Mesenchymal stem cell (in vitro differentiated cells and primary cell): ENCODE measurements around the gene KNSTRN.

Source experiments
- DNase-seq: peaks from one replicate; pipeline ENCODE4 v3.0.0-alpha.2; 2013
- H2AFZ ChIP-seq: one replicate; pipeline ENCODE4 v1.6.1; 2013; ENCODE audit warnings: low read depth, mild to moderate bottlenecking, control low read depth, inconsistent platforms, low read length, moderate library complexity
- H2AK5ac ChIP-seq: 2 replicates; pipeline ENCODE4 v1.6.1; 2013; ENCODE audit warnings: low read length, moderate library complexity, mild to moderate bottlenecking, inconsistent platforms; ENCODE audit not compliant: severe bottlenecking
- H2BK120ac ChIP-seq: one replicate; pipeline ENCODE4 v1.6.1; 2013; ENCODE audit warnings: low read depth, mild to moderate bottlenecking, inconsistent platforms, low read length, moderate library complexity
- H2BK12ac ChIP-seq, 2 experiments: one replicate each; pipeline ENCODE4 v1.6.1; 2013; ENCODE audit warnings: inconsistent platforms in 2 of 2, low read length in 2 of 2, mild to moderate bottlenecking in 2 of 2, moderate library complexity in 2 of 2, control low read depth in 1 of 2
- H2BK15ac ChIP-seq: one replicate; pipeline ENCODE4 v1.6.1; 2013; ENCODE audit warnings: mild to moderate bottlenecking, low read depth, inconsistent platforms; ENCODE audit not compliant: poor library complexity, severe bottlenecking
- H2BK5ac ChIP-seq: 2 replicates; pipeline ENCODE4 v1.6.1; 2013; ENCODE audit warnings: low read depth, mild to moderate bottlenecking, low read length, control low read depth, inconsistent platforms; ENCODE audit not compliant: poor library complexity, severe bottlenecking
- H3K14ac ChIP-seq, 2 experiments: one replicate each; pipeline ENCODE4 v1.6.1; 2013; ENCODE audit warnings: inconsistent platforms in 2 of 2, low read length in 2 of 2, control low read depth in 1 of 2, mild to moderate bottlenecking in 1 of 2, moderate library complexity in 1 of 2
- H3K18ac ChIP-seq, 2 experiments: one replicate each; pipeline ENCODE4 v1.6.1; 2013; ENCODE audit warnings: inconsistent platforms in 2 of 2, low read length in 2 of 2, control low read depth in 1 of 2, low read depth in 1 of 2, mild to moderate bottlenecking in 1 of 2
- H3K23ac ChIP-seq, 2 experiments: one replicate each; pipeline ENCODE4 v1.6.1; 2013; ENCODE audit warnings: inconsistent platforms in 2 of 2, low read length in 2 of 2, mild to moderate bottlenecking in 2 of 2, moderate library complexity in 2 of 2, control low read depth in 1 of 2
- H3K27ac ChIP-seq: 2 replicates; pipeline ENCODE4 v1.5.1; 2013; ENCODE audit warnings: mild to moderate bottlenecking, moderate library complexity, low read length, control low read depth, inconsistent platforms; ENCODE audit not compliant: poor library complexity, severe bottlenecking
- H3K27me3 ChIP-seq, 2 experiments: 2 replicates each; pipeline versions ENCODE4 v1.6.1 to v1.7.0; 2013; ENCODE audit warnings: low read length in 2 of 2, mild to moderate bottlenecking in 2 of 2, moderate library complexity in 2 of 2, control low read depth in 1 of 2, inconsistent platforms in 1 of 2; ENCODE audit not compliant: control insufficient read depth in 1 of 2, insufficient read depth in 1 of 2
- H3K36me3 ChIP-seq, 2 experiments: 2 replicates each; pipeline versions ENCODE4 v1.6.1 to v1.7.0; 2013; ENCODE audit warnings: low read length in 2 of 2, control low read depth in 1 of 2, inconsistent platforms in 1 of 2, low read depth in 1 of 2, mild to moderate bottlenecking in 1 of 2; ENCODE audit not compliant: insufficient read depth in 2 of 2, control insufficient read depth in 1 of 2
- H3K4ac ChIP-seq, 2 experiments: one replicate each; pipeline ENCODE4 v1.6.1; 2013; ENCODE audit warnings: inconsistent platforms in 2 of 2, low read length in 2 of 2, mild to moderate bottlenecking in 2 of 2, moderate library complexity in 2 of 2, control low read depth in 1 of 2, low read depth in 1 of 2
- H3K4me1 ChIP-seq: 2 replicates; pipeline ENCODE4 v1.6.1; 2013; ENCODE audit warnings: low read depth, low read length, control low read depth; ENCODE audit not compliant: control insufficient read depth, insufficient read depth
- H3K4me2 ChIP-seq: 2 replicates; pipeline ENCODE4 v1.6.1; 2013; ENCODE audit warnings: low read length, mild to moderate bottlenecking, inconsistent platforms; ENCODE audit not compliant: poor library complexity, severe bottlenecking
- H3K4me3 ChIP-seq, 2 experiments: 2 replicates each; pipeline versions ENCODE4 v1.5.1 to v1.7.0; 2013; ENCODE audit warnings: low read length in 2 of 2, mild to moderate bottlenecking in 2 of 2, control low read depth in 1 of 2, low read depth in 1 of 2; ENCODE audit not compliant: insufficient read depth in 1 of 2
- H3K79me1 ChIP-seq: replicated peaks from 2 replicates; pipeline ENCODE4 v1.6.1; 2013; ENCODE audit warnings: mild to moderate bottlenecking, control low read depth, low read length, inconsistent platforms; ENCODE audit not compliant: poor library complexity, severe bottlenecking
- H3K9ac ChIP-seq: 2 replicates; pipeline ENCODE4 v1.7.0; 2013; ENCODE audit warnings: mild to moderate bottlenecking, low read length, moderate library complexity
- H3K9me3 ChIP-seq: 2 replicates; pipeline ENCODE4 v1.7.0; 2013; ENCODE audit warnings: mild to moderate bottlenecking, low read length; ENCODE audit not compliant: control insufficient read depth
- H4K8ac ChIP-seq: one replicate; pipeline ENCODE4 v1.6.1; 2013; ENCODE audit warnings: inconsistent platforms, mild to moderate bottlenecking, low read length, moderate library complexity
- H4K91ac ChIP-seq: one replicate; pipeline ENCODE4 v1.6.1; 2013; ENCODE audit warnings: mild to moderate bottlenecking, low read length, inconsistent platforms
- WGBS: methylation state at CpG from one replicate; pipeline ENCODE4 v1.1.7; 2013; ENCODE audit warnings: mixed read lengths; 5-methylcytosine and 5-hydroxymethylcytosine counted together

KNSTRN gene

GRCh38 chr15:40345867-40346578 is 36.5 kb upstream of the KNSTRN start:
- Histone ChIP-seq H3K79me1 (no peaks in the 10 kb centered on the region), H2BK12ac (peak overlapping the region in 1 of 2 experiments; percentile 38), H4K91ac (peak overlapping the region; percentile 59), H4K8ac (no peak overlapping the region), H3K27me3 (peaks cover 5 to 11% of the 10 kb centered on the region in 2 experiments), H3K4me2 (no peak overlapping the region), H3K27ac (no peak overlapping the region), H3K23ac (no peak overlapping the region), H3K9ac (no peak overlapping the region), H2BK5ac (no peak overlapping the region), H3K14ac (no peak overlapping the region), H2BK15ac (peak overlapping the region; percentile 37), H3K18ac (peak overlapping the region in 1 of 2 experiments; percentile 20), H3K4me3 (no peak overlapping the region), H3K4me1 (peaks cover 24% of the 10 kb centered on the region), H2BK120ac (no peak overlapping the region), H2AK5ac (no peak overlapping the region), H3K4ac (no peak overlapping the region), H3K9me3 (no peaks in the 10 kb centered on the region), H2AFZ (no peak overlapping the region), H3K36me3 (no peaks in the 10 kb centered on the region)
- DNase-seq: no peak
- WGBS: 97% methylated on average over 6 of the region's 6 CpGs

DNA sequence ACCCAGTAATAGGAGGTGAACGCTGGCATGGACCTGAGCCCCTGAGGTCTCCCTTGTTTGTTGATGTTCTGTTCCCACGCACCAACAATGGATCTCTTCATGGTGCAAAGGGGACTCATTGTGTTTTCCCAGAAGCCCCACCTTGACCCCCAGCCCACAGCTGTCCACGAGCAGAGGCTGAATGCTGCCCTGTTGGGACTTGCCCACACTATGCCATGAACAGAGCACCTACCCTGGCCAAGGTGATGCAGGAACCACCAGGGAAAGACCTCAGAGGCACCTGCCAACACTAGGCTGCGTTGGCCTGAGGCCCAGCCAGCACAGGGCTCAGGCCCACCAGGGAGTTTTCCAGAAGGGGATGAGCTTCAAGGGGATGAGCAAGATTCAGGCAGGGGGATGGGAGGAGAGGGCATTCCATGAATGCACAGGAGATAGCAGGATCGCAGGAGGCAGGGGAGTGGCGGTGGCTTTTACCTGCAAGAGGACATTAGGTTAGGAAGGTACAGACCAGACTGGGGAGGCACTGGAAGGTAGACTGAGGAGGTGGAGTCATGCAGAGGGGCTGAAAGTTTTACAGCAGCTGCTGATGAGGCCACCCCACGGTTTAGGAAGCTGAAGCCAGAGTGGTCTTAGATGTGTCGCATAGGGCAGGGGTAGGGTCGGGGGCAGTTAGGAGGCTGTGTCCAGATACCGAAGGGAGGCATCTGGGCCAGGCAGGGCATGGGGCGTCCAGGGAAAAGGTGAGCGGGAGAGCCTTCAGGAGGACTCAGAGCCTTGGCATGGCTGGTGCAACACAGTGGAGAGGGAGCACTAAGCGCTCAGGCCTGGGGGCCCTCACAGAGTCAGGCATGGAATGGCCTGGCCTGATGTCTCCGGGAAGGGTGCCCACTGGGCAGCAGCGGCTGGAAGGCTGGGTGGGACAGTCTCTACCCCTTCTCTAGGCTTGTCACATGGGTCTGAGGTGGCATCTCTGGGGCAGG is 35.7 kb upstream of the KNSTRN start:
- H3K27me3 ChIP-seq: peaks cover 5 to 16% of the 10 kb centered on the region in 2 experiments
- H3K9ac ChIP-seq: no peak overlapping the region
- H3K4me2 ChIP-seq: no peak overlapping the region
- 82% methylated on average over 15 of the region's 15 CpGs for WGBS
- no peak overlapping the region for H3K4ac ChIP-seq
- peaks cover 23% of the 10 kb centered on the region for H3K4me1 ChIP-seq
- H4K91ac ChIP-seq: peak overlapping the region; percentile 9
- no peak overlapping the region for H2AFZ ChIP-seq
- no peak overlapping the region for H3K18ac ChIP-seq
- H4K8ac ChIP-seq: peak overlapping the region; percentile 5
- H3K14ac ChIP-seq: no peak overlapping the region
- no peak overlapping the region for H3K23ac ChIP-seq
- H2BK5ac ChIP-seq: no peak overlapping the region
- H2BK120ac ChIP-seq: no peak overlapping the region
- DNase-seq: no peak
- no peaks in the 10 kb centered on the region for H3K9me3 ChIP-seq
- no peak overlapping the region for H2AK5ac ChIP-seq
- no peaks in the 10 kb centered on the region for H3K36me3 ChIP-seq
- no peak overlapping the region for H3K4me3 ChIP-seq
- no peak overlapping the region for H3K27ac ChIP-seq
- H2BK15ac ChIP-seq: no peak overlapping the region
- no peak overlapping the region for H2BK12ac ChIP-seq
- H3K79me1 ChIP-seq: no peaks in the 10 kb centered on the region

GRCh38 chr15:40347559-40348473 is 34.7 kb upstream of the KNSTRN start:
- Histone ChIP-seq H3K4me1 (peaks cover 19% of the 10 kb centered on the region), H3K18ac (no peak overlapping the region), H3K14ac (no peak overlapping the region), H3K9me3 (no peaks in the 10 kb centered on the region), H3K27ac (no peak overlapping the region), H3K23ac (no peak overlapping the region), H3K4me2 (no peak overlapping the region), H3K79me1 (no peaks in the 10 kb centered on the region), H4K8ac (no peak overlapping the region), H2BK120ac (no peak overlapping the region), H3K9ac (no peak overlapping the region), H3K36me3 (no peaks in the 10 kb centered on the region), H2AK5ac (no peak overlapping the region), H2AFZ (no peak overlapping the region), H2BK12ac (no peak overlapping the region), H2BK15ac (no peak overlapping the region), H3K27me3 (peaks cover 10 to 24% of the 10 kb centered on the region in 2 experiments), H3K4ac (no peak overlapping the region), H4K91ac (peak overlapping the region; percentile 9), H3K4me3 (no peak overlapping the region), H2BK5ac (no peak overlapping the region)
- no peak for DNase-seq
- 91% methylated on average over 10 of the region's 11 CpGs for WGBS
